Activated CD8-positive, alpha-beta T cell treated with anti-CD3 and anti-CD28 coated beads for 36 hours (primary cell): ENCODE measurements around the gene PCDHB10. TPM values are rescaled to one million over a fixed set of nuclear protein-coding genes. Genes with fewer than 3 reads are reported as not detected.
A peak's percentile ranks its signal among the peaks of the same experiment; 100 is the strongest.
"Not testable (repeated sequence)": the region's sequence is repeated elsewhere in the genome, so short reads cannot be mapped to it uniquely, and the experiment has no call there.

Source experiments
- ATAC-seq: fragments of 200-7000 bp; cut with Tn5 transposase; one replicate; pipeline ENCODE4 v1.10.0; 2021; ENCODE audit warnings: mild to moderate bottlenecking, moderate library complexity
- CTCF ChIA-PET: fragments of 350-600 bp; sonication (Branson Sonifier 250); formaldehyde crosslinking; loops from one replicate; lab custom pipeline; 2021; ENCODE audit warnings: antibody characterized with exemption; lab: Charles Lee
- POLR2A ChIA-PET: fragments of 350-600 bp; sonication (Branson Sonifier 250); formaldehyde crosslinking; loops from one replicate; lab custom pipeline; 2021; ENCODE audit warnings: antibody characterized with exemption; lab: Charles Lee
- DNase-seq: peaks from one replicate; pipeline ENCODE4 v3.0.0-alpha.2; 2020
- H3K27ac Mint-ChIP-seq: one replicate; pipeline ENCODE4 v1.8.0; 2021; ENCODE audit warnings: mild to moderate bottlenecking, mixed read lengths
- H3K27me3 Mint-ChIP-seq: one replicate; pipeline ENCODE4 v1.8.0; 2021; ENCODE audit warnings: mixed read lengths
- H3K36me3 Mint-ChIP-seq: one replicate; pipeline ENCODE4 v1.8.0; 2021; ENCODE audit warnings: low read depth, mixed read lengths
- H3K4me1 Mint-ChIP-seq: one replicate; pipeline ENCODE4 v1.8.0; 2021; ENCODE audit warnings: low read depth, mixed read lengths
- H3K4me3 Mint-ChIP-seq: one replicate; pipeline ENCODE4 v1.8.0; 2021; ENCODE audit warnings: mild to moderate bottlenecking, moderate library complexity, mixed read lengths
- H3K9me3 Mint-ChIP-seq: one replicate; pipeline ENCODE4 v1.8.0; 2021; ENCODE audit warnings: mixed read lengths
- intact Hi-C: fragments of 100-400 bp; cut with micrococcal nuclease; formaldehyde crosslinking; loops from one replicate; pipeline ENCODE4 v1.10.0; 2022
- total RNA-seq, 2 experiments: library from RNA; stranded (reverse); gene quantifications; one replicate each; pipeline ENCODE4 v1.2.3, GENCODE V29; 2021
- TF ChIP-seq, protein P1 (sequence below): fragments of 200-600 bp; IDR thresholded peaks from one replicate; pipeline ENCODE4 v1.8.0; 2022; ENCODE audit warnings: antibody characterized with exemption, mild to moderate bottlenecking

PCDHB10 gene
- total RNA-seq, 2 experiments from 2014 or later = not detected

DNA sequence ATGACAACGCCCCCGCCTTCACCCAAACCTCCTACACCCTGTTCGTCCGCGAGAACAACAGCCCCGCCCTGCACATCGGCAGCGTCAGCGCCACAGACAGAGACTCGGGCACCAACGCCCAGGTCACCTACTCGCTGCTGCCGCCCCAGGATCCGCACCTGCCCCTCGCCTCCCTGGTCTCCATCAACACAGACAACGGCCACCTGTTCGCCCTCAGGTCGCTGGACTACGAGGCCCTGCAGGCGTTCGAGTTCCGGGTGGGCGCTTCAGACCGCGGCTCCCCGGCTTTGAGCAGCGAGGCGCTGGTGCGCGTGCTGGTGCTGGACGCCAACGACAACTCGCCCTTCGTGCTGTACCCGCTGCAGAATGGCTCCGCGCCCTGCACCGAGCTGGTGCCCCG is 12.8 kb upstream of the PCDHB10 start:
- CTCF ChIA-PET, H3K27ac Mint-ChIP-seq, H3K4me1 Mint-ChIP-seq, POLR2A ChIA-PET, ATAC-seq, H3K36me3 Mint-ChIP-seq, H3K9me3 Mint-ChIP-seq, intact Hi-C loops, H3K4me3 Mint-ChIP-seq, DNase-seq: not testable (repeated sequence)
- H3K27me3 Mint-ChIP-seq = peaks cover 31% of the 10 kb centered on the region

DNA sequence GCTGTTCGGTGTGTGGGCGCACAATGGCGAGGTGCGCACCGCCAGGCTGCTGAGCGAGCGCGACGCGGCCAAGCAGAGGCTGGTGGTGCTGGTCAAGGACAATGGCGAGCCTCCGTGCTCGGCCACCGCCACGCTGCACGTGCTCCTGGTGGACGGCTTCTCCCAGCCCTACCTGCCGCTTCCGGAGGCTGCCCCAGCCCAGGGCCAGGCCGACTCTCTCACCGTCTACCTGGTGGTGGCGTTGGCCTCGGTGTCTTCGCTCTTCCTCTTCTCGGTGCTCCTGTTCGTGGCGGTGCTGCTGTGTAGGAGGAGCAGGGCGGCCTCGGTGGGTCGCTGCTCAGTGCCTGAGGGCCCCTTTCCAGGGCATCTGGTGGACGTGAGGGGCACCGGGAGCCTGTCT is 12.3 kb upstream of the PCDHB10 start:
- ATAC-seq, intact Hi-C loops, H3K4me1 Mint-ChIP-seq, CTCF ChIA-PET, H3K4me3 Mint-ChIP-seq, H3K27ac Mint-ChIP-seq, DNase-seq, H3K9me3 Mint-ChIP-seq, H3K36me3 Mint-ChIP-seq, POLR2A ChIA-PET: not testable (repeated sequence)
- peaks cover 33% of the 10 kb centered on the region for H3K27me3 Mint-ChIP-seq

DNA sequence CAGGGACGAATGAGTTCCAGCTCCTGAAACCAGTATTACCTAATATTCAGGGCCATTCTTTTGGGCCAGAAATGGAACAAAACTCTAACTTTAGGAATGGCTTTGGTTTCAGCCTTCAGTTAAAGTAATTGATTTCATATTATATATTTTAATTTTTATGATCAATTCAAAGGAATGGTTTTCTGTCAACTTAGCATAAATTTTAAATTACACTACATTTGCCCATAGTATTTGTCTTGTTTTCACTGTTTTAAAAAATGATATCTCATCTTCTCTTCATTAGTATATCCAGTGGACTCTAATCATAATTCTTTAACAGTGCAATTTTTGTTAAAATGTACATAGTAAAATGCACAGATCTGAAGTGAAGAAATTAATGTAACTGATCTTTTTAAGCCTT is 11.8 kb upstream of the PCDHB10 start:
- Mint-ChIP-seq H3K4me3 (no peak overlapping the region), H3K27ac (no peak overlapping the region), H3K36me3 (peaks cover 5% of the 10 kb centered on the region), H3K27me3 (peaks cover 31% of the 10 kb centered on the region), H3K4me1 (no peaks in the 10 kb centered on the region), H3K9me3 (peaks cover 4% of the 10 kb centered on the region)
- ATAC-seq = no peak
- intact Hi-C loops = no loop called here
- ChIA-PET POLR2A (no interaction called here), CTCF (no interaction called here)
- TF ChIP-seq, protein P1, sequence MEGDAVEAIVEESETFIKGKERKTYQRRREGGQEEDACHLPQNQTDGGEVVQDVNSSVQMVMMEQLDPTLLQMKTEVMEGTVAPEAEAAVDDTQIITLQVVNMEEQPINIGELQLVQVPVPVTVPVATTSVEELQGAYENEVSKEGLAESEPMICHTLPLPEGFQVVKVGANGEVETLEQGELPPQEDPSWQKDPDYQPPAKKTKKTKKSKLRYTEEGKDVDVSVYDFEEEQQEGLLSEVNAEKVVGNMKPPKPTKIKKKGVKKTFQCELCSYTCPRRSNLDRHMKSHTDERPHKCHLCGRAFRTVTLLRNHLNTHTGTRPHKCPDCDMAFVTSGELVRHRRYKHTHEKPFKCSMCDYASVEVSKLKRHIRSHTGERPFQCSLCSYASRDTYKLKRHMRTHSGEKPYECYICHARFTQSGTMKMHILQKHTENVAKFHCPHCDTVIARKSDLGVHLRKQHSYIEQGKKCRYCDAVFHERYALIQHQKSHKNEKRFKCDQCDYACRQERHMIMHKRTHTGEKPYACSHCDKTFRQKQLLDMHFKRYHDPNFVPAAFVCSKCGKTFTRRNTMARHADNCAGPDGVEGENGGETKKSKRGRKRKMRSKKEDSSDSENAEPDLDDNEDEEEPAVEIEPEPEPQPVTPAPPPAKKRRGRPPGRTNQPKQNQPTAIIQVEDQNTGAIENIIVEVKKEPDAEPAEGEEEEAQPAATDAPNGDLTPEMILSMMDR = no peak
- no peak for DNase-seq

DNA sequence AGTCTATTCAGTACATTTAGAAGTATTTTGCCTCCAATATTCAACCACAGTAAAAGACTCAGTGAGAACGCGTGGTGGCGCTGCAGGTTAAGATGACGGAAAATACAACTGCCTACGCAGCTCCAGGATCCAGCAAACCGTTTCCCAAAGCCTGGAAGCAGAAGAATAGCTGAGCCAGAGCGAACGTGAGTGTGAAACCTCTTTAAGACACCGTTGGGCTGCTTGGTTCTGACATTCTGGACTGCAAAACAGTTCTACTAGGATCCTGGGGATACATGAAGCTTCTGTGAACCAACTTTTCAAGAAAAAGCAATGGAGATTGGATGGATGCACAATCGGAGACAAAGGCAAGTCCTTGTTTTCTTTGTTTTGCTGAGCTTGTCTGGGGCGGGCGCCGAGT is 9.9 kb upstream of the PCDHB10 start, which contains the start of gene PCDHB16:
Gene PCDHB16 (plus strand): TSS at position 140 of the 400 bp plus-strand sequence. CDS start 173 bp downstream, at position 313.
- Mint-ChIP-seq H3K9me3 (peaks cover 8% of the 10 kb centered on the region), H3K27me3 (peaks cover 36% of the 10 kb centered on the region), H3K27ac (no peak within 1 kb of the TSS), H3K4me3 (no peak within 1 kb of the TSS), H3K36me3 (peaks cover 5% of the 10 kb centered on the region), H3K4me1 (peaks cover 4% of the 10 kb centered on the region)
- CTCF ChIA-PET = interaction anchor here (1.0 to 1.6 kb wide), 5 partner anchors 9 to 342 kb away, joined by 3 to 5 read pairs (median 3); partner anchors contain the start of genes PCDHB10 and PCDHB3
- TF ChIP-seq, protein P1 = peak; percentile 28
- DNase-seq (peak; percentile 13), ATAC-seq (no peak)
- intact Hi-C loops = no loop called here
- POLR2A ChIA-PET = no interaction called here

DNA sequence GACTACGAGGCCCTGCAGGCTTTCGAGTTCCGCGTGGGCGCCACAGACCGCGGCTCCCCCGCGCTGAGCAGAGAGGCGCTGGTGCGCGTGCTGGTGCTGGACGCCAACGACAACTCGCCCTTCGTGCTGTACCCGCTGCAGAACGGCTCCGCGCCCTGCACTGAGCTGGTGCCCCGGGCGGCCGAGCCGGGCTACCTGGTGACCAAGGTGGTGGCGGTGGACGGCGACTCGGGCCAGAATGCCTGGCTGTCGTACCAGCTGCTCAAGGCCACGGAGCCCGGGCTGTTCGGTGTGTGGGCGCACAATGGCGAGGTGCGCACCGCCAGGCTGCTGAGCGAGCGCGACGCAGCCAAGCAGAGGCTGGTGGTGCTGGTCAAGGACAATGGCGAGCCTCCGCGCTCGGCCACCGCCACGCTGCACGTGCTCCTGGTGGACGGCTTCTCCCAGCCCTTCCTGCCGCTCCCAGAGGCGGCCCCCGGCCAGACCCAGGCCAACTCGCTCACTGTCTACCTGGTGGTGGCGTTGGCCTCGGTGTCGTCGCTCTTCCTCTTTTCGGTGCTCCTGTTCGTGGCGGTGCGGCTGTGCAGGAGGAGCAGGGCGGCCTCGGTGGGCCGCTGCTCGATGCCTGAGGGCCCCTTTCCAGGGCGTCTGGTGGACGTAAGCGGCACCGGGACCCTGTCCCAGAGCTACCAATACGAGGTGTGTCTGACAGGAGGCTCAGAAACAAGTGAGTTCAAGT is 7.9 kb upstream of the PCDHB10 start:
- ATAC-seq, H3K36me3 Mint-ChIP-seq, H3K27ac Mint-ChIP-seq, intact Hi-C loops, CTCF ChIA-PET, H3K4me3 Mint-ChIP-seq, DNase-seq, H3K4me1 Mint-ChIP-seq, POLR2A ChIA-PET: not testable (repeated sequence)
- peaks cover 14% of the 10 kb centered on the region for H3K9me3 Mint-ChIP-seq
- H3K27me3 Mint-ChIP-seq = peaks cover 44% of the 10 kb centered on the region

DNA sequence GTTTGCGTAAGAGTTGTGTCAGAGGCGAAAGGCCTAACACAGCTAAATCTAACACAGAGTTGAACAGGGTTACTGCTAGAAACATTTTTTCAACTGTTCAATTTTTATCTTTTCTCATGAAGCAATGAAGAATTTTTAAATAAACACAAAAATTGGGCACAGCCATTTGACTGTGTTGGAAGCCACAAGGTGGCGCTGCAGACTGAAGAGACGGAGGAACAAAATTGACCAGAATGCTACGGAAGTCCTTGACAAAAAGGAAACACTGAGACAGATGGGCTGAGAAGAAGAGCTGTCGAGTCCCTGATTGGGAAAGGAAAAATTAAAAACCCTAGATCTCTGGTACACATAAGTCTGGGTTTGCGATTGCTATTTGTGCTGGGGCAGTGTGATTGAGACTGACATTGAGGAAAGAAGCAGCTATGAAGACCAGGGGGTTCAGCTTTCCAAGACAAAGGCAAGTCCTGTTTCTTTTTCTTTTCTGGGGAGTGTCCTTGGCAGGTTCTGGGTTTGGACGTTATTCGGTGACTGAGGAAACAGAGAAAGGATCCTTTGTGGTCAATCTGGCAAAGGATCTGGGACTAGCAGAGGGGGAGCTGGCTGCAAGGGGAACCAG is 5.1 kb upstream of the PCDHB10 start, which contains the start of gene PCDHB9:
Gene PCDHB9 (plus strand): TSS at position 265 of the 616 bp plus-strand sequence. CDS start 158 bp downstream, at position 423.
- Mint-ChIP-seq H3K27me3 (peaks cover 42% of the 10 kb centered on the region), H3K4me3 (peak within 1 kb of the TSS; percentile 6), H3K27ac (no peak within 1 kb of the TSS), H3K36me3 (peaks cover 6% of the 10 kb centered on the region), H3K4me1 (peaks cover 4% of the 10 kb centered on the region), H3K9me3 (peaks cover 16% of the 10 kb centered on the region)
- ChIA-PET POLR2A (no interaction called here), CTCF (interaction anchor here (0.5 to 2.0 kb wide), 18 partner anchors 10 to 376 kb away, joined by 3 to 12 read pairs (median 4); partner anchors contain the start of genes PCDHB11, PCDHB6, PCDHB8 and PCDHGA11)
- no peak for ATAC-seq
- TF ChIP-seq, protein P1 = peak; percentile 56
- peak; percentile 59 for DNase-seq
- intact Hi-C loops = no loop called here

DNA sequence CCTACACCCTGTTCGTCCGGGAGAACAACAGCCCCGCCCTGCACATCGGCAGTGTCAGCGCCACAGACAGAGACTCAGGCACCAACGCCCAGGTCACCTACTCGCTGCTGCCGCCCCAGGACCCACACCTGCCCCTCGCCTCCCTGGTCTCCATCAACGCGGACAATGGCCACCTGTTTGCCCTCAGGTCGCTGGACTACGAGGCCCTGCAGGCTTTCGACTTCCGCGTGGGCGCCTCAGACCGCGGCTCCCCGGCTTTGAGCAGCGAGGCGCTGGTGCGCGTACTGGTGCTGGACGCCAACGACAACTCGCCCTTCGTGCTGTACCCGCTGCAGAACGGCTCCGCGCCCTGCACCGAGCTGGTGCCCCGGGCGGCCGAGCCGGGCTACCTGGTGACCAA is 3.5 kb upstream of the PCDHB10 start:
- Mint-ChIP-seq H3K27me3 (peaks cover 40% of the 10 kb centered on the region), H3K9me3 (peaks cover 18% of the 10 kb centered on the region)
- POLR2A ChIA-PET, H3K4me3 Mint-ChIP-seq, CTCF ChIA-PET, DNase-seq, H3K36me3 Mint-ChIP-seq, H3K27ac Mint-ChIP-seq, ATAC-seq, H3K4me1 Mint-ChIP-seq, intact Hi-C loops: not testable (repeated sequence)

DNA sequence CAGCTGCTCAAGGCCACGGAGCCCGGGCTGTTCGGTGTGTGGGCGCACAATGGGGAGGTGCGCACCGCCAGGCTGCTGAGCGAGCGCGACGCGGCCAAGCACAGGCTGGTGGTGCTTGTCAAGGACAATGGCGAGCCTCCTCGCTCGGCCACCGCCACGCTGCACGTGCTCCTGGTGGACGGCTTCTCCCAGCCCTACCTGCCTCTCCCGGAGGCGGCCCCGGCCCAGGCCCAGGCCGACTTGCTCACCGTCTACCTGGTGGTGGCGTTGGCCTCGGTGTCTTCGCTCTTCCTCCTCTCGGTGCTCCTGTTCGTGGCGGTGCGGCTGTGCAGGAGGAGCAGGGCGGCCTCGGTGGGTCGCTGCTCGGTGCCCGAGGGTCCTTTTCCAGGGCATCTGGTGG is 3.0 kb upstream of the PCDHB10 start:
- H3K4me3 Mint-ChIP-seq, H3K36me3 Mint-ChIP-seq, ATAC-seq, CTCF ChIA-PET, H3K27ac Mint-ChIP-seq, DNase-seq, intact Hi-C loops, H3K4me1 Mint-ChIP-seq, POLR2A ChIA-PET: not testable (repeated sequence)
- H3K27me3 Mint-ChIP-seq = peaks cover 40% of the 10 kb centered on the region
- H3K9me3 Mint-ChIP-seq = peaks cover 19% of the 10 kb centered on the region

DNA sequence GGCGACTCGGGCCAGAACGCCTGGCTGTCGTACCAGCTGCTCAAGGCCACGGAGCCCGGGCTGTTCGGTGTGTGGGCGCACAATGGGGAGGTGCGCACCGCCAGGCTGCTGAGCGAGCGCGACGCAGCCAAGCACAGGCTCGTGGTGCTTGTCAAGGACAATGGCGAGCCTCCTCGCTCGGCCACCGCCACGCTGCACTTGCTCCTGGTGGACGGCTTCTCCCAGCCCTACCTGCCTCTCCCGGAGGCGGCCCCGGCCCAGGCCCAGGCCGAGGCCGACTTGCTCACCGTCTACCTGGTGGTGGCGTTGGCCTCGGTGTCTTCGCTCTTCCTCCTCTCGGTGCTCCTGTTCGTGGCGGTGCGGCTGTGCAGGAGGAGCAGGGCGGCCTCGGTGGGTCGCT is 2.2 kb downstream of the PCDHB10 start:
- H3K27ac Mint-ChIP-seq, H3K4me3 Mint-ChIP-seq, CTCF ChIA-PET, POLR2A ChIA-PET, ATAC-seq, H3K4me1 Mint-ChIP-seq, DNase-seq, H3K36me3 Mint-ChIP-seq, intact Hi-C loops: not testable (repeated sequence)
- peaks cover 25% of the 10 kb centered on the region for H3K9me3 Mint-ChIP-seq
- H3K27me3 Mint-ChIP-seq = peaks cover 21% of the 10 kb centered on the region
